ENCODE data around the gene RAB3GAP2. TPM values are rescaled to one million over a fixed set of nuclear protein-coding genes. Genes with fewer than 3 reads are reported as not detected.
"Not testable (repeated sequence)": the region's sequence is repeated elsewhere in the genome, so short reads cannot be mapped to it uniquely, and the experiment has no call there.

RAB3GAP2 gene
- total and polyA plus RNA-seq, 10 donors: 6.5 to 48.7 (median 37.5) TPM

- H3K4me3 ChIP-seq: no peak overlapping the region
- DNase-seq: no peak
- H3K9me3 ChIP-seq: peaks cover 4 to 48% (median 40%) of the 10 kb centered on the region in 8 donors
- intact Hi-C loops (cut with DNase I; ENCODE audit: low total_unique reads): no loop called here
- no peaks in the 10 kb centered on the region for H3K27me3 ChIP-seq (replicated peaks in 1 of 7)
- no peak overlapping the region for H3K27ac ChIP-seq
- H3K36me3 ChIP-seq: peaks cover 0 to 62% (median 25%) of the 10 kb centered on the region in 6 donors
- peaks cover 0 to 12% (median 2%) of the 10 kb centered on the region in 6 donors for H3K4me1 ChIP-seq
- TF ChIP-seq POLR2A (IDR thresholded peaks at IDR 0.05) (no peak), POLR2AphosphoS5 (IDR thresholded peaks at IDR 0.05) (no peak)
- TF ChIP-seq, protein P1, sequence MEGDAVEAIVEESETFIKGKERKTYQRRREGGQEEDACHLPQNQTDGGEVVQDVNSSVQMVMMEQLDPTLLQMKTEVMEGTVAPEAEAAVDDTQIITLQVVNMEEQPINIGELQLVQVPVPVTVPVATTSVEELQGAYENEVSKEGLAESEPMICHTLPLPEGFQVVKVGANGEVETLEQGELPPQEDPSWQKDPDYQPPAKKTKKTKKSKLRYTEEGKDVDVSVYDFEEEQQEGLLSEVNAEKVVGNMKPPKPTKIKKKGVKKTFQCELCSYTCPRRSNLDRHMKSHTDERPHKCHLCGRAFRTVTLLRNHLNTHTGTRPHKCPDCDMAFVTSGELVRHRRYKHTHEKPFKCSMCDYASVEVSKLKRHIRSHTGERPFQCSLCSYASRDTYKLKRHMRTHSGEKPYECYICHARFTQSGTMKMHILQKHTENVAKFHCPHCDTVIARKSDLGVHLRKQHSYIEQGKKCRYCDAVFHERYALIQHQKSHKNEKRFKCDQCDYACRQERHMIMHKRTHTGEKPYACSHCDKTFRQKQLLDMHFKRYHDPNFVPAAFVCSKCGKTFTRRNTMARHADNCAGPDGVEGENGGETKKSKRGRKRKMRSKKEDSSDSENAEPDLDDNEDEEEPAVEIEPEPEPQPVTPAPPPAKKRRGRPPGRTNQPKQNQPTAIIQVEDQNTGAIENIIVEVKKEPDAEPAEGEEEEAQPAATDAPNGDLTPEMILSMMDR (IDR thresholded peaks at IDR 0.05 in 8 of 11, conservative IDR thresholded peaks at IDR 0.05 in 3 of 11): no peak
These were observed 21.0 kb downstream of the RAB3GAP2 start for GRCh38 chr1:220251272-220251671.

- H3K4me1 ChIP-seq: peaks cover 0 to 6% (median 0%) of the 10 kb centered on the region in 6 donors
- no peaks in the 10 kb centered on the region for H3K27me3 ChIP-seq (replicated peaks in 1 of 7)
- peaks cover 0 to 62% (median 25%) of the 10 kb centered on the region in 6 donors for H3K36me3 ChIP-seq
- no peak for TF ChIP-seq POLR2AphosphoS5 (IDR thresholded peaks at IDR 0.05)
- TF ChIP-seq POLR2A (IDR thresholded peaks at IDR 0.05): no peak
- no peak for DNase-seq
- peaks cover 4 to 53% (median 41%) of the 10 kb centered on the region in 8 donors for H3K9me3 ChIP-seq
- H3K4me3 ChIP-seq: no peak overlapping the region
- intact Hi-C loops (cut with DNase I; ENCODE audit: low total_unique reads): no loop called here
- H3K27ac ChIP-seq: no peak overlapping the region
These were observed 21.6 kb downstream of the RAB3GAP2 start for GRCh38 chr1:220250681-220251080.

GRCh38 chr1:220249522-220249921, 22.7 kb downstream of the RAB3GAP2 start:
- 85 to 100% (median 100%) methylated on average over 1 of the region's 1 CpG for WGBS, 5 donors
- Histone ChIP-seq H3K27ac (no peak overlapping the region), H3K27me3 (replicated peaks in 1 of 7) (no peaks in the 10 kb centered on the region), H3K4me3 (no peak overlapping the region), H3K9me3 (peaks cover 4 to 56% (median 42%) of the 10 kb centered on the region in 8 donors), H3K4me1 (no peaks in the 10 kb centered on the region), H3K36me3 (peaks cover 0 to 62% (median 25%) of the 10 kb centered on the region in 6 donors)
- no peak for TF ChIP-seq POLR2AphosphoS5 (IDR thresholded peaks at IDR 0.05)
- TF ChIP-seq, protein P1 (IDR thresholded peaks at IDR 0.05 in 8 of 11, conservative IDR thresholded peaks at IDR 0.05 in 3 of 11): no peak
- TF ChIP-seq POLR2A (IDR thresholded peaks at IDR 0.05): no peak
- intact Hi-C loops (cut with DNase I; ENCODE audit: low total_unique reads): no loop called here
- DNase-seq: no peak

- H3K27me3 ChIP-seq (replicated peaks in 1 of 7); H3K4me1 ChIP-seq; intact Hi-C loops (cut with DNase I; ENCODE audit: low total_unique reads); DNase-seq; H3K27ac ChIP-seq; H3K4me3 ChIP-seq: not testable (repeated sequence)
- 94 to 100% (median 95%) methylated on average over 3 of the region's 3 CpGs for WGBS, 5 donors
- H3K9me3 ChIP-seq: peaks cover 4 to 58% (median 42%) of the 10 kb centered on the region in 8 donors
- H3K36me3 ChIP-seq: peaks cover 0 to 60% (median 25%) of the 10 kb centered on the region in 6 donors
These were observed 23.5 kb downstream of the RAB3GAP2 start for GRCh38 chr1:220248715-220249265.

GRCh38 chr1:220245900-220246299, 26.4 kb downstream of the RAB3GAP2 start:
- peaks cover 4 to 53% (median 40%) of the 10 kb centered on the region in 8 donors for H3K9me3 ChIP-seq
- DNase-seq; H3K4me3 ChIP-seq; H3K27me3 ChIP-seq (replicated peaks in 1 of 7); H3K27ac ChIP-seq; intact Hi-C loops (cut with DNase I; ENCODE audit: low total_unique reads): not testable (repeated sequence)
- WGBS, 5 donors: 72 to 87% (median 79%) methylated on average over 5 to 6 of the region's 6 CpGs
- peaks cover 0 to 27% (median 11%) of the 10 kb centered on the region in 6 donors for H3K4me1 ChIP-seq
- peaks cover 0 to 31% (median 12%) of the 10 kb centered on the region in 6 donors for H3K36me3 ChIP-seq

Data from spleen (tissue), 11 donors.